HEK293T (cell line): ENCODE measurements around the gene PTPRCAP.

Experiments
- ARNT ChIP-seq: fragments of 450-650 bp; IDR thresholded peaks from 2 replicates; pipeline ENCODE4 v1.6.1; 2017; ENCODE audit warnings: mild to moderate bottlenecking
- BHLHE40 ChIP-seq: fragments of 450-650 bp; IDR thresholded peaks from 2 replicates; pipeline ENCODE4 v1.6.1; 2016; ENCODE audit warnings: mild to moderate bottlenecking, moderate library complexity, borderline replicate concordance
- CTBP1 ChIP-seq: fragments of 450-650 bp; IDR thresholded peaks from 2 replicates; pipeline ENCODE4 v1.6.1; 2016; ENCODE audit warnings: borderline replicate concordance
- ELF4 ChIP-seq: fragments of 450-650 bp; IDR thresholded peaks from 2 replicates; pipeline ENCODE4 v1.6.1; 2017; ENCODE audit warnings: antibody characterized with exemption
- FOXA1 ChIP-seq: fragments of 450-650 bp; IDR thresholded peaks from 2 replicates; pipeline ENCODE4 v1.6.1; 2016; ENCODE audit warnings: mild to moderate bottlenecking
- FOXK2 ChIP-seq: fragments of 450-650 bp; IDR thresholded peaks from 2 replicates; pipeline ENCODE4 v1.6.1; 2016; ENCODE audit warnings: mild to moderate bottlenecking
- FOXM1 ChIP-seq: fragments of 450-650 bp; IDR thresholded peaks from 2 replicates; pipeline ENCODE4 v1.6.1; 2017; ENCODE audit warnings: mild to moderate bottlenecking, borderline replicate concordance
- L3MBTL2 ChIP-seq: fragments of 450-650 bp; conservative IDR thresholded peaks from 2 replicates; pipeline ENCODE4 v1.6.1; 2016; ENCODE audit warnings: mild to moderate bottlenecking
- LEF1 ChIP-seq: fragments of 450-650 bp; IDR thresholded peaks from 2 replicates; pipeline ENCODE4 v1.6.1; 2017; ENCODE audit warnings: mild to moderate bottlenecking, borderline replicate concordance
- PKNOX1 ChIP-seq: fragments of 450-650 bp; IDR thresholded peaks from 2 replicates; pipeline ENCODE4 v1.6.1; 2016
- SP1 ChIP-seq: fragments of 450-650 bp; IDR thresholded peaks from 2 replicates; pipeline ENCODE4 v1.6.1; 2017
- SUZ12 ChIP-seq: fragments of 450-650 bp; IDR thresholded peaks from 2 replicates; pipeline ENCODE4 v1.6.1; 2016; ENCODE audit warnings: mild to moderate bottlenecking
- ZNF384 ChIP-seq: fragments of 450-650 bp; IDR thresholded peaks from 2 replicates; pipeline ENCODE4 v1.6.1; 2016

GRCh38 chr11:67406969-67407687 lies 30.4 kb downstream of the PTPRCAP start:
- TF ChIP-seq FOXK2 (no peak), SUZ12 (no peak), BHLHE40 (no peak), SP1 (no peak), LEF1 (no peak), ELF4 (no peak), L3MBTL2 (no peak), ZNF384 (no peak), FOXA1 (no peak), CTBP1 (no peak), PKNOX1 (no peak), ARNT (no peak), FOXM1 (no peak)
